Left ventricle myocardium superior (tissue), 1 donor: ENCODE data around the gene SHISAL1. TPM values are rescaled to one million over a fixed set of nuclear protein-coding genes. Genes with fewer than 3 reads are reported as not detected.
"Not testable (repeated sequence)": the region's sequence is repeated elsewhere in the genome, so short reads cannot be mapped to it uniquely, and the experiment has no call there.

ENCODE experiments used
- ATAC-seq: fragments of 200-7000 bp; cut with Tn5 transposase; one replicate; pipeline ENCODE4 v1.9.1; 2020; ENCODE audit warnings: mild to moderate bottlenecking, moderate library complexity
- DNase-seq: peaks from one replicate; pipeline ENCODE4 v3.0.0-alpha.2; 2020
- intact Hi-C: fragments of 100-400 bp; cut with micrococcal nuclease; formaldehyde crosslinking; loops from one replicate; pipeline ENCODE4 v1.11.0; 2022
- total RNA-seq: library from RNA; stranded (reverse); fragmentation: NEBNext Ultra II Directional; extraction: Animal tissue kit (Norgen Biotek cat#: 25700); gene quantifications from one replicate; pipeline ENCODE4 v1.2.1, GENCODE V29; 2021
- donor health status: DM: no; HTN: yes; CAD: no; lungs with severe emphysema.

Gene SHISAL1
- total RNA-seq, 1 donor from 2014 or later, result 0.55 TPM

GRCh38 chr22:44248926-44249325 is 63.8 kb downstream of the SHISAL1 start:
- no peak for DNase-seq
- ATAC-seq, result no peak
- intact Hi-C loops, result no loop called here

GRCh38 chr22:44247923-44248892 is 64.5 kb downstream of the SHISAL1 start:
- DNase-seq (no peak), ATAC-seq (no peak)
- intact Hi-C loops, result no loop called here

- ATAC-seq (no peak), DNase-seq (no peak)
- intact Hi-C loops, result no loop called here
Measured at GRCh38 chr22:44247346-44247745, 65.4 kb downstream of the SHISAL1 start.

- intact Hi-C loops, result no loop called here
- ATAC-seq (no peak), DNase-seq (no peak)
Measured at GRCh38 chr22:44246615-44247326, 66.0 kb downstream of the SHISAL1 start.

- DNase-seq (no peak), ATAC-seq (no peak)
- intact Hi-C loops, result no loop called here
Measured at GRCh38 chr22:44245867-44246266, 66.9 kb downstream of the SHISAL1 start.

GRCh38 chr22:44245438-44245837 is 67.3 kb downstream of the SHISAL1 start:
- intact Hi-C loops, result no loop called here
- peak; percentile 97 for ATAC-seq
- DNase-seq, result peak; percentile 75

GRCh38 chr22:44244265-44244822 is 68.4 kb downstream of the SHISAL1 start:
- intact Hi-C loops, result no loop called here
- ATAC-seq (no peak), DNase-seq (no peak)

GRCh38 chr22:44243761-44244160 is 69.0 kb downstream of the SHISAL1 start:
- intact Hi-C loops, result no loop called here
- ATAC-seq (no peak), DNase-seq (no peak)

GRCh38 chr22:44242946-44243724 is 69.6 kb downstream of the SHISAL1 start:
- no peak for DNase-seq
- intact Hi-C loops, result no loop called here

GRCh38 chr22:44241121-44241520 is 71.6 kb downstream of the SHISAL1 start:
- DNase-seq, ATAC-seq, intact Hi-C loops: not testable (repeated sequence)

More at GRCh38 chr22:44242946-44243724, 69.6 kb downstream of the SHISAL1 start:
- no peak for ATAC-seq

- no peak for ATAC-seq
- no peak for DNase-seq
- intact Hi-C loops, result no loop called here
Measured at GRCh38 chr22:44237290-44237689, 75.5 kb downstream of the SHISAL1 start.

- ATAC-seq, DNase-seq, intact Hi-C loops: not testable (repeated sequence)
Measured at GRCh38 chr22:44234372-44234771, 78.4 kb downstream of the SHISAL1 start.

GRCh38 chr22:44231233-44231632 is 81.5 kb downstream of the SHISAL1 start:
- DNase-seq, result no peak
- ATAC-seq, result no peak
- intact Hi-C loops, result no loop called here

GRCh38 chr22:44229809-44230208 is 82.9 kb downstream of the SHISAL1 start:
- DNase-seq (no peak), ATAC-seq (no peak)
- intact Hi-C loops, result no loop called here

GRCh38 chr22:44229331-44229730 is 83.4 kb downstream of the SHISAL1 start:
- ATAC-seq (no peak), DNase-seq (no peak)
- intact Hi-C loops, result no loop called here

GRCh38 chr22:44225812-44226211 is 86.9 kb downstream of the SHISAL1 start:
- intact Hi-C loops, result no loop called here

GRCh38 chr22:44225091-44225689 is 87.6 kb downstream of the SHISAL1 start:
- ATAC-seq (no peak), DNase-seq (no peak)
- intact Hi-C loops, result no loop called here

More at GRCh38 chr22:44225812-44226211, 86.9 kb downstream of the SHISAL1 start:
- no peak for ATAC-seq
- DNase-seq, result no peak

- DNase-seq (no peak), ATAC-seq (no peak)
- intact Hi-C loops, result no loop called here
Measured at GRCh38 chr22:44224166-44224565, 88.6 kb downstream of the SHISAL1 start.
